Measurements from ENCODE around the gene CYP4F2. TPM values are rescaled to one million over a fixed set of nuclear protein-coding genes. Genes with fewer than 3 reads are reported as not detected.
"Not testable (repeated sequence)": the region's sequence is repeated elsewhere in the genome, so short reads cannot be mapped to it uniquely, and the experiment has no call there.

Gene CYP4F2
- total and polyA plus RNA-seq, 2 experiments from 2014 or later, result not detected

GRCh38 chr19:15911599-15912235 is 13.8 kb upstream of the CYP4F2 start:
- Histone ChIP-seq H3K4me3 (no peak overlapping the region), H3F3A (ENCODE audit: insufficient read depth) (no peaks in the 10 kb centered on the region), H3K9me3 (ENCODE audit: low read depth) (peaks cover 3% of the 10 kb centered on the region), H2AFZ (no peak overlapping the region), H3K36me3 (ENCODE audit: low read depth) (no peaks in the 10 kb centered on the region), H3K79me2 (ENCODE audit: insufficient read depth) (no peaks in the 10 kb centered on the region), H4K20me1 (ENCODE audit: insufficient read depth) (no peaks in the 10 kb centered on the region), H3K4me1 (ENCODE audit: insufficient read depth) (no peaks in the 10 kb centered on the region), H3K9ac (no peak overlapping the region), H3K9me2 (ENCODE audit: insufficient read depth) (no peaks in the 10 kb centered on the region), H3K27ac (no peak overlapping the region), H3K4me2 (ENCODE audit: unreplicated experiment) (no peak overlapping the region), H3K27me3 (replicated peaks; ENCODE audit: insufficient read depth) (peaks cover 5% of the 10 kb centered on the region; the same call in 1 of the 2 replicates)
- in situ Hi-C loops (cut with MboI), result no loop called here
- no peak for DNase-seq
- 1 to 2% methylated on average over 26 to 41 of the region's 44 CpGs for WGBS, 2 experiments (ENCODE audit: low coverage in 1 of 2, low lambda C conversion rate in 2 of 2, missing lambda C conversion rate in 2 of 2)
- TF ChIP-seq EZH2 (IDR thresholded peaks at IDR 0.05; ENCODE audit: insufficient read depth, poor library complexity, severe bottlenecking), result no peak
- no peak for TF ChIP-seq EZH2phosphoT487 (IDR thresholded peaks at IDR 0.05; ENCODE audit: insufficient read depth, low read depth)

DNA sequence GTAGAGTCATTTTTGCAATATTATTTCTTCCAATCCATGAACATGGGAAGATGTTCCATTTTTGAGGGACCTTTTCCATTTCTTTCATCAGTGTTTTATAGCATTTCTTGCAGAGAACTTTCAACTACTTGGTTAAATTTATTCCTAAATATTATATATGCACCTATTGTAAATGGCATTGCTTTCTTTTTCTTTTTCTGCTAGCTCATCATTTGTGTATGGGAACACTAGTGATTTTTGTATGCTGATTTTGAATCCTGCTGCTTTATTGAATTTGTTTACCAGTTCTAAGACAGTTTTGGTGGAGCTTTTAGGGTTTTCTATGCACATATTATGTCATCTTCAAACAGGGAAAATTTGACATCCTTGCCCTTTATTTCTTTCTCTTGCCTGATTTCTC is 7.2 kb upstream of the CYP4F2 start:
- in situ Hi-C loops (cut with MboI), result no loop called here

GRCh38 chr19:15902898-15903297 is 5.0 kb upstream of the CYP4F2 start:
- DNase-seq; H3K4me2 ChIP-seq (ENCODE audit: unreplicated experiment); H2AFZ ChIP-seq; H3K36me3 ChIP-seq (ENCODE audit: low read depth); H3F3A ChIP-seq (ENCODE audit: insufficient read depth); H3K9ac ChIP-seq; in situ Hi-C loops (cut with MboI); H3K4me1 ChIP-seq (ENCODE audit: insufficient read depth); H4K20me1 ChIP-seq (ENCODE audit: insufficient read depth); H3K27ac ChIP-seq; H3K4me3 ChIP-seq; H3K79me2 ChIP-seq (ENCODE audit: insufficient read depth); H3K9me3 ChIP-seq (ENCODE audit: low read depth); H3K27me3 ChIP-seq (replicated peaks; ENCODE audit: insufficient read depth); H3K9me2 ChIP-seq (ENCODE audit: insufficient read depth): not testable (repeated sequence)
- 66 to 73% methylated on average over 15 to 27 of the region's 29 CpGs for WGBS, 2 experiments (ENCODE audit: low coverage in 1 of 2, low lambda C conversion rate in 2 of 2, missing lambda C conversion rate in 2 of 2)

More for the DNA sequence above, 7.2 kb upstream of the CYP4F2 start:
- Histone ChIP-seq H3K36me3 (ENCODE audit: low read depth) (no peaks in the 10 kb centered on the region), H4K20me1 (ENCODE audit: insufficient read depth) (no peaks in the 10 kb centered on the region), H3F3A (ENCODE audit: insufficient read depth) (no peaks in the 10 kb centered on the region), H3K27ac (no peak overlapping the region), H3K4me3 (no peak overlapping the region), H3K9me3 (ENCODE audit: low read depth) (no peaks in the 10 kb centered on the region), H3K79me2 (ENCODE audit: insufficient read depth) (no peaks in the 10 kb centered on the region), H3K9me2 (ENCODE audit: insufficient read depth) (no peaks in the 10 kb centered on the region), H3K4me1 (ENCODE audit: insufficient read depth) (no peaks in the 10 kb centered on the region), H3K4me2 (ENCODE audit: unreplicated experiment) (no peak overlapping the region), H3K27me3 (replicated peaks; ENCODE audit: insufficient read depth) (no peaks in the 10 kb centered on the region), H2AFZ (no peak overlapping the region), H3K9ac (no peak overlapping the region)
- DNase-seq, result no peak
- TF ChIP-seq EZH2 (IDR thresholded peaks at IDR 0.05; ENCODE audit: insufficient read depth, poor library complexity, severe bottlenecking), result no peak
- no peak for TF ChIP-seq EZH2phosphoT487 (IDR thresholded peaks at IDR 0.05; ENCODE audit: insufficient read depth, low read depth)

GRCh38 chr19:15902254-15902653 is 4.4 kb upstream of the CYP4F2 start:
- no peaks in the 10 kb centered on the region for H3K79me2 ChIP-seq (ENCODE audit: insufficient read depth)
- TF ChIP-seq EZH2 (IDR thresholded peaks at IDR 0.05; ENCODE audit: insufficient read depth, poor library complexity, severe bottlenecking), result no peak
- no peak for TF ChIP-seq EZH2phosphoT487 (IDR thresholded peaks at IDR 0.05; ENCODE audit: insufficient read depth, low read depth)
- no peak overlapping the region for H3K27ac ChIP-seq
- DNase-seq, result no peak
- no peak overlapping the region for H2AFZ ChIP-seq
- H3K36me3 ChIP-seq (ENCODE audit: low read depth), result no peaks in the 10 kb centered on the region
- H4K20me1 ChIP-seq (ENCODE audit: insufficient read depth), result no peaks in the 10 kb centered on the region
- no peaks in the 10 kb centered on the region for H3K27me3 ChIP-seq (replicated peaks; ENCODE audit: insufficient read depth)
- no peaks in the 10 kb centered on the region for H3K9me3 ChIP-seq (ENCODE audit: low read depth)
- 50 to 52% methylated on average over 11 of the region's 11 CpGs for WGBS, 2 experiments (ENCODE audit: low coverage in 1 of 2, low lambda C conversion rate in 2 of 2, missing lambda C conversion rate in 2 of 2)
- no peaks in the 10 kb centered on the region for H3K4me1 ChIP-seq (ENCODE audit: insufficient read depth)
- H3K9ac ChIP-seq, result no peak overlapping the region
- no peaks in the 10 kb centered on the region for H3F3A ChIP-seq (ENCODE audit: insufficient read depth)
- no peaks in the 10 kb centered on the region for H3K9me2 ChIP-seq (ENCODE audit: insufficient read depth)
- in situ Hi-C loops (cut with MboI), result no loop called here
- H3K4me3 ChIP-seq, result no peak overlapping the region
- H3K4me2 ChIP-seq (ENCODE audit: unreplicated experiment), result no peak overlapping the region

- Histone ChIP-seq H3K27me3 (replicated peaks; ENCODE audit: insufficient read depth) (no peaks in the 10 kb centered on the region), H3K9me3 (ENCODE audit: low read depth) (no peaks in the 10 kb centered on the region), H3K79me2 (ENCODE audit: insufficient read depth) (no peaks in the 10 kb centered on the region), H3K4me1 (ENCODE audit: insufficient read depth) (no peaks in the 10 kb centered on the region), H4K20me1 (ENCODE audit: insufficient read depth) (no peaks in the 10 kb centered on the region), H3K9me2 (ENCODE audit: insufficient read depth) (no peaks in the 10 kb centered on the region), H3K4me2 (ENCODE audit: unreplicated experiment) (no peak overlapping the region), H3K27ac (no peak overlapping the region), H3K9ac (no peak overlapping the region), H2AFZ (no peak overlapping the region), H3F3A (ENCODE audit: insufficient read depth) (no peaks in the 10 kb centered on the region), H3K4me3 (no peak overlapping the region), H3K36me3 (ENCODE audit: low read depth) (no peaks in the 10 kb centered on the region)
- no peak for DNase-seq
- in situ Hi-C loops (cut with MboI), result no loop called here
- 57 to 58% methylated on average over 11 of the region's 11 CpGs for WGBS, 2 experiments (ENCODE audit: low coverage in 1 of 2, low lambda C conversion rate in 2 of 2, missing lambda C conversion rate in 2 of 2)
- TF ChIP-seq EZH2 (IDR thresholded peaks at IDR 0.05; ENCODE audit: insufficient read depth, poor library complexity, severe bottlenecking), result no peak
- no peak for TF ChIP-seq EZH2phosphoT487 (IDR thresholded peaks at IDR 0.05; ENCODE audit: insufficient read depth, low read depth)
Measured at GRCh38 chr19:15900504-15900903, 2.6 kb upstream of the CYP4F2 start.

DNA sequence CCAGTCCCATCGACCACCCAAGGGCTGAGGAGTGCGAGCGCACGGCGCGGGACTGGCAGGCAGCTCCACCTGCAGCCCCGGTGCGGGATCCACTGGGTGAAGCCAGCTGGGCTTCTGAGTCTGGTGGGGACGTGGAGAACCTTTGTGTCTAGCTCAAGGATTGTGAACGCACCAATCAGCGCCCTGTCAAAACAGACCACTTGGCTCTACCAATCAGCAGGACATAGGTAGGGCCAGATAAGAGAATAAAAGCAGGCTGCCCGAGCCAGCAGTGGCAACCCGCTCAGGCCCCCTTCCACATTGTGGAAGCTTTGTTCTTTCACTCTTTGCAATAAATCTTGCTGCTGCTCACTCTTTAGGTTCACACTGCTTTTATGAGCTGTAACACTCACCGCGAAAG is 2.2 kb upstream of the CYP4F2 start:
- H3K27me3 ChIP-seq (replicated peaks; ENCODE audit: insufficient read depth); H3K4me2 ChIP-seq (ENCODE audit: unreplicated experiment); H4K20me1 ChIP-seq (ENCODE audit: insufficient read depth); DNase-seq; H3K36me3 ChIP-seq (ENCODE audit: low read depth); H3K79me2 ChIP-seq (ENCODE audit: insufficient read depth); H3K9ac ChIP-seq; H3K4me1 ChIP-seq (ENCODE audit: insufficient read depth); in situ Hi-C loops (cut with MboI); H3K9me2 ChIP-seq (ENCODE audit: insufficient read depth); H3K9me3 ChIP-seq (ENCODE audit: low read depth); H3K27ac ChIP-seq; H2AFZ ChIP-seq; H3K4me3 ChIP-seq; H3F3A ChIP-seq (ENCODE audit: insufficient read depth): not testable (repeated sequence)
- WGBS, 2 experiments (ENCODE audit: low coverage in 1 of 2, low lambda C conversion rate in 2 of 2, missing lambda C conversion rate in 2 of 2), result 7 to 10% methylated on average over 9 to 12 of the region's 15 CpGs

GRCh38 chr19:15899561-15899960 is 1.7 kb upstream of the CYP4F2 start:
- in situ Hi-C loops (cut with MboI); H3K4me2 ChIP-seq (ENCODE audit: unreplicated experiment); DNase-seq; H3K9me2 ChIP-seq (ENCODE audit: insufficient read depth); H3K4me1 ChIP-seq (ENCODE audit: insufficient read depth); H3K36me3 ChIP-seq (ENCODE audit: low read depth); H3K27me3 ChIP-seq (replicated peaks; ENCODE audit: insufficient read depth); H3K4me3 ChIP-seq; H3K27ac ChIP-seq; H3F3A ChIP-seq (ENCODE audit: insufficient read depth); H2AFZ ChIP-seq; H4K20me1 ChIP-seq (ENCODE audit: insufficient read depth); H3K9me3 ChIP-seq (ENCODE audit: low read depth); H3K79me2 ChIP-seq (ENCODE audit: insufficient read depth); H3K9ac ChIP-seq: not testable (repeated sequence)
- WGBS, 2 experiments (ENCODE audit: low coverage in 1 of 2, low lambda C conversion rate in 2 of 2, missing lambda C conversion rate in 2 of 2), result 6 to 10% methylated on average over 26 to 30 of the region's 30 CpGs
